A549 (cell line): ENCODE measurements around the gene NAT16. TPM values are rescaled to one million over a fixed set of nuclear protein-coding genes. Genes with fewer than 3 reads are reported as not detected.

ENCODE experiments used
- ATAC-seq, 2 experiments: fragments of 200-7000 bp in 1 of 2; fragments of >200 bp in 1 of 2; cut with Nextera tagmentation in 1 of 2; cut with Tn5 transposase in 1 of 2; 3 replicates each; pipeline versions ENCODE4 v1.8.0 to v1.9.1; 2018 to 2020; ENCODE audit warnings: mild to moderate bottlenecking in 1 of 2, moderate library complexity in 1 of 2
- CTCF ChIA-PET: fragments of 300-600 bp; sonication (Branson Sonifier 250); formaldehyde crosslinking; extraction: SDS; loops from one replicate; lab custom pipeline; 2021; ENCODE audit warnings: antibody characterized with exemption, inconsistent platforms; lab: Yijun Ruan, JAX
- POLR2A ChIA-PET: fragments of 350-600 bp; formaldehyde crosslinking; extraction: SDS; loops from one replicate; lab custom pipeline; 2021; ENCODE audit warnings: antibody characterized with exemption, inconsistent platforms; lab: Yijun Ruan, JAX
- DNase-seq, 2 experiments: peaks; one replicate each; pipeline versions ENCODE4 v3.0.0 to v3.0.0-alpha.2; 2011 to 2016; ENCODE audit warnings: low read depth in 1 of 2, low spot score in 1 of 2
- FAIRE-seq: peaks from 2 replicates; lab custom pipeline; 2011; peaks lifted over from hg19 to GRCh38; lab: Jason Lieb, UNC
- H3K27ac ChIP-seq, 2 experiments: fragments of >200 bp; sonication (Bioruptor Twin); formaldehyde crosslinking; 3 replicates each; pipeline ENCODE4 v1.5.1; 2016 to 2017
- H3K4me1 ChIP-seq: fragments of >200 bp; sonication (Bioruptor Twin); formaldehyde crosslinking; 3 replicates; pipeline ENCODE4 v1.6.1; 2016
- H3K4me2 ChIP-seq: fragments of >200 bp; sonication (Bioruptor Twin); formaldehyde crosslinking; 3 replicates; pipeline ENCODE4 v1.6.1; 2016
- H3K4me3 ChIP-seq: fragments of >200 bp; sonication (Bioruptor Twin); formaldehyde crosslinking; 3 replicates; pipeline ENCODE4 v1.5.1; 2016
- H3K9me3 ChIP-seq: fragments of >200 bp; sonication (Bioruptor Twin); formaldehyde crosslinking; 3 replicates; pipeline ENCODE4 v1.6.1; 2016
- E2F6 ChIP-seq: IDR thresholded peaks from 2 replicates; pipeline ENCODE4 v1.6.1; 2012; ENCODE audit warnings: low read depth, borderline replicate concordance
- EHMT2 ChIP-seq: fragments of 200-600 bp; sonication (generic); IDR thresholded peaks from 2 replicates; pipeline ENCODE4 v1.6.1; 2016; ENCODE audit warnings: antibody characterized with exemption, low read depth, mild to moderate bottlenecking, moderate library complexity
- ESRRA ChIP-seq: fragments of 150-350 bp; IDR thresholded peaks from 2 replicates; pipeline ENCODE4 v1.6.1; 2014; ENCODE audit warnings: mild to moderate bottlenecking, low read length, borderline replicate concordance
- GATA3 ChIP-seq: IDR thresholded peaks from 2 replicates; pipeline ENCODE4 v1.6.1; 2012; ENCODE audit warnings: borderline replicate concordance
- HES2 ChIP-seq: fragments of >200 bp; sonication (Bioruptor Twin); formaldehyde crosslinking; IDR thresholded peaks from 2 replicates; pipeline ENCODE4 v1.6.1; 2016
- HEYL ChIP-seq: fragments of 250-450 bp; sonication (Bioruptor Pico); IDR thresholded peaks from 2 replicates; pipeline ENCODE4 v1.8.0; 2021; ENCODE audit warnings: mild to moderate bottlenecking, moderate library complexity
- KDM1A ChIP-seq: fragments of 200-600 bp; sonication (generic); IDR thresholded peaks from 2 replicates; pipeline ENCODE4 v1.6.1; 2016; ENCODE audit warnings: low read depth, mild to moderate bottlenecking
- MAX ChIP-seq: IDR thresholded peaks from 2 replicates; pipeline ENCODE4 v1.6.1; 2012
- NR3C1 ChIP-seq: fragments of >200 bp; sonication (Bioruptor Twin); formaldehyde crosslinking; IDR thresholded peaks from 3 replicates; pipeline ENCODE4 v1.6.1; 2017
- PBX3 ChIP-seq: IDR thresholded peaks from 2 replicates; pipeline ENCODE4 v1.6.1; 2012
- RARB ChIP-seq: fragments of 250-450 bp; sonication (Bioruptor Pico); IDR thresholded peaks from 2 replicates; pipeline ENCODE4 v1.8.0; 2021; ENCODE audit warnings: mild to moderate bottlenecking, moderate library complexity
- REST ChIP-seq: fragments of 200-600 bp; sonication (generic); IDR thresholded peaks from 2 replicates; pipeline ENCODE4 v1.6.1; 2016; ENCODE audit warnings: antibody characterized with exemption, mild to moderate bottlenecking, moderate library complexity
- RFX5 ChIP-seq: fragments of 450-650 bp; IDR thresholded peaks from 2 replicates; pipeline ENCODE4 v1.7.1; 2014; ENCODE audit warnings: antibody characterized with exemption, mild to moderate bottlenecking, moderate library complexity
- SREBF2 ChIP-seq: fragments of 450-650 bp; IDR thresholded peaks from 2 replicates; pipeline ENCODE4 v1.6.1; 2014; ENCODE audit warnings: mild to moderate bottlenecking, moderate library complexity
- WGBS: methylation state at CpG from one replicate; pipeline ENCODE4 v1.1.6; 2017; ENCODE audit errors: missing lambda C conversion rate; 5-methylcytosine and 5-hydroxymethylcytosine counted together
- polyA plus RNA-seq, 4 experiments: library from polyadenylated mRNA; depleted of rRNA in 3 of 4; stranded (reverse); fragments of >200 nt; fragmentation: RNase III in 1 of 4; extraction: RNeasy Plus Mini Kit Qiagen cat#74134 plus additional on column Dnase treatment in 1 of 4; gene quantifications; 2 replicates in 3 of 4; 3 replicates in 1 of 4; pipeline ENCODE4 v1.2.3, GENCODE V29; 2011 to 2017

The NAT16 gene
- polyA plus RNA-seq, 2 of the 4 experiments (the other 2 are of a cell fraction), result 0.05 to 0.12 TPM

- POLR2A ChIA-PET, result no interaction called here
- H3K4me2 ChIP-seq, result 0 out of 3 replicates have a peak overlapping the region, but pooled peaks have one; percentile 2
- H3K9me3 ChIP-seq, result no peaks in the 10 kb centered on the region; the same call in 2 of the 3 replicates
- no peak overlapping the region for H3K4me3 ChIP-seq
- peaks cover 78% of the 10 kb centered on the region for H3K4me1 ChIP-seq
- FAIRE-seq, result no peak
- ATAC-seq, result no peak
- peak overlapping the region; percentile 94 to 95 for H3K27ac ChIP-seq
- TF ChIP-seq E2F6 (no peak), MAX (no peak), HES2 (no peak), NR3C1 (no peak), SREBF2 (no peak), KDM1A (no peak), REST (no peak), HEYL (no peak), ESRRA (no peak)
- DNase-seq, result no peak
- CTCF ChIA-PET, result interaction anchor here (0.5 to 32.8 kb wide), 8 partner anchors 13 to 229 kb away, joined by 3 to 600 read pairs (median 9); partner anchors contain the start of gene ACHE
- WGBS, result 88% methylated on average over 3 of the region's 3 CpGs
These were observed 56.4 kb downstream of the NAT16 start for GRCh38 chr7:101123703-101124068.

GRCh38 chr7:101122933-101123702, 57.0 kb downstream of the NAT16 start:
- no peak for TF ChIP-seq PBX3
- TF ChIP-seq RFX5, result no peak
- no peak for TF ChIP-seq MAX
- no peak for TF ChIP-seq GATA3
- TF ChIP-seq RARB (CRISPR knock-in tag), result 0 out of 2 replicates have a peak, but pooled peaks have one; percentile 5
- no peak for TF ChIP-seq EHMT2
- ChIA-PET CTCF (interaction anchor here (0.5 to 32.8 kb wide), 13 partner anchors 13 to 490 kb away, joined by 3 to 600 read pairs (median 4); partner anchors contain the start of gene ACHE), POLR2A (interaction anchor here (1.0 to 2.0 kb wide), 7 partner anchors 11 to 233 kb away, joined by 3 to 16 read pairs (median 5); partner anchors contain the start of gene UFSP1)
- ATAC-seq, result no peak
- no peak overlapping the region for H3K4me3 ChIP-seq
- FAIRE-seq, result no peak
- H3K4me2 ChIP-seq, result peak overlapping the region; percentile 88
- H3K27ac ChIP-seq, result peak overlapping the region; percentile 94 to 95
- H3K9me3 ChIP-seq, result no peaks in the 10 kb centered on the region; the same call in 2 of the 3 replicates
- H3K4me1 ChIP-seq, result peaks cover 79% of the 10 kb centered on the region
- WGBS, result 95% methylated on average over 11 of the region's 11 CpGs
- no peak for DNase-seq
